ENCODE data around the gene LCORL. TPM values are rescaled to one million over a fixed set of nuclear protein-coding genes. Genes with fewer than 3 reads are reported as not detected.
"Not testable (repeated sequence)": the region's sequence is repeated elsewhere in the genome, so short reads cannot be mapped to it uniquely, and the experiment has no call there.

LCORL gene
- polyA plus RNA-seq, 6 donors from 2014 or later = 8.0 to 20.2 (median 16.7) TPM

GRCh38 chr4:18039113-18039512 lies 17.6 kb upstream of the LCORL start:
- ATAC-seq (ENCODE audit: low read depth in 2 of 2) (no peak), DNase-seq (no peak)
- H3K27me3 Mint-ChIP-seq = peaks cover 13 to 43% (median 27%) of the 10 kb centered on the region in 3 donors
- H3K4me3 Mint-ChIP-seq = no peak overlapping the region
- H3K4me1 Mint-ChIP-seq = no peaks in the 10 kb centered on the region
- H3K36me3 Mint-ChIP-seq = peaks cover 0 to 5% of the 10 kb centered on the region in 2 donors
- no peak overlapping the region for H3K27ac Mint-ChIP-seq
- no peaks in the 10 kb centered on the region for H3K9me3 Mint-ChIP-seq

- H3K4me3 Mint-ChIP-seq; DNase-seq; ATAC-seq (ENCODE audit: low read depth in 2 of 2); H3K9me3 Mint-ChIP-seq; H3K27ac Mint-ChIP-seq; H3K36me3 Mint-ChIP-seq; H3K4me1 Mint-ChIP-seq: not testable (repeated sequence)
- peaks cover 25 to 57% (median 33%) of the 10 kb centered on the region in 3 donors for H3K27me3 Mint-ChIP-seq
Observed at GRCh38 chr4:18036369-18036768, 14.8 kb upstream of the LCORL start.

GRCh38 chr4:18034099-18034498 lies 12.5 kb upstream of the LCORL start:
- ATAC-seq (ENCODE audit: low read depth in 2 of 2) (no peak), DNase-seq (no peak)
- Mint-ChIP-seq H3K36me3 (peaks cover 0 to 10% of the 10 kb centered on the region in 2 donors), H3K9me3 (peaks cover 0 to 5% (median 0%) of the 10 kb centered on the region in 7 donors), H3K27me3 (peaks cover 36 to 57% (median 41%) of the 10 kb centered on the region in 3 donors), H3K4me3 (no peak overlapping the region), H3K27ac (no peak overlapping the region), H3K4me1 (no peaks in the 10 kb centered on the region)

- no peak for ATAC-seq (ENCODE audit: low read depth in 2 of 2)
- Mint-ChIP-seq H3K9me3 (peaks cover 0 to 5% (median 0%) of the 10 kb centered on the region in 7 donors), H3K36me3 (peaks cover 0 to 10% of the 10 kb centered on the region in 2 donors), H3K4me1 (no peaks in the 10 kb centered on the region), H3K27me3 (peaks cover 34 to 52% (median 36%) of the 10 kb centered on the region in 3 donors), H3K4me3 (no peak overlapping the region), H3K27ac (no peak overlapping the region)
- DNase-seq = no peak
Observed at GRCh38 chr4:18033111-18034085, 11.8 kb upstream of the LCORL start.

GRCh38 chr4:18025288-18025687 lies 3.7 kb upstream of the LCORL start:
- ATAC-seq (ENCODE audit: low read depth in 2 of 2) (no peak), DNase-seq (no peak)
- peaks cover 1 to 3% (median 2%) of the 10 kb centered on the region in 3 donors for H3K27me3 Mint-ChIP-seq
- H3K9me3 Mint-ChIP-seq = peaks cover 0 to 1% (median 0%) of the 10 kb centered on the region in 7 donors
- H3K27ac Mint-ChIP-seq = no peak overlapping the region
- H3K4me3 Mint-ChIP-seq = peak overlapping the region in 1 of 8 donors; percentile 2
- H3K36me3 Mint-ChIP-seq = peaks cover 0 to 1% of the 10 kb centered on the region in 2 donors
- H3K4me1 Mint-ChIP-seq = peaks cover 6 to 17% (median 11%) of the 10 kb centered on the region in 3 donors

GRCh38 chr4:18022572-18023050 lies 1.1 kb upstream of the LCORL start:
- Mint-ChIP-seq H3K4me3 (peak overlapping the region; percentile 93 to 99 (median 94)), H3K9me3 (no peaks in the 10 kb centered on the region), H3K27ac (peak overlapping the region; percentile 80 to 97 (median 92)), H3K4me1 (peaks cover 18 to 29% (median 22%) of the 10 kb centered on the region in 3 donors), H3K36me3 (no peaks in the 10 kb centered on the region), H3K27me3 (no peaks in the 10 kb centered on the region)
- no peak for DNase-seq
- ATAC-seq (ENCODE audit: low read depth in 2 of 2) = no peak

GRCh38 chr4:18021470-18021719 lies 160 bp downstream of the LCORL start:
- DNase-seq (no peak), ATAC-seq (ENCODE audit: low read depth in 2 of 2) (no peak)
- peak overlapping the region; percentile 93 to 99 (median 94) for H3K4me3 Mint-ChIP-seq
- H3K4me1 Mint-ChIP-seq = peaks cover 22 to 33% (median 27%) of the 10 kb centered on the region in 3 donors
- no peaks in the 10 kb centered on the region for H3K27me3 Mint-ChIP-seq
- H3K36me3 Mint-ChIP-seq = no peaks in the 10 kb centered on the region
- no peaks in the 10 kb centered on the region for H3K9me3 Mint-ChIP-seq
- H3K27ac Mint-ChIP-seq = peak overlapping the region in 5 of 6 donors; percentile 88 to 97 (median 95)

GRCh38 chr4:18020671-18021469 lies 685 bp downstream of the LCORL start:
- no peaks in the 10 kb centered on the region for H3K9me3 Mint-ChIP-seq
- peak overlapping the region; percentile 83 to 99 (median 95) for H3K27ac Mint-ChIP-seq
- H3K4me1 Mint-ChIP-seq = peaks cover 22 to 33% (median 27%) of the 10 kb centered on the region in 3 donors
- H3K36me3 Mint-ChIP-seq = no peaks in the 10 kb centered on the region
- peak; percentile 39 for DNase-seq
- no peak for ATAC-seq (ENCODE audit: low read depth in 2 of 2)
- no peaks in the 10 kb centered on the region for H3K27me3 Mint-ChIP-seq
- peak overlapping the region; percentile 94 to 99 (median 98) for H3K4me3 Mint-ChIP-seq

GRCh38 chr4:18020145-18020670 lies 1.3 kb downstream of the LCORL start:
- Mint-ChIP-seq H3K4me3 (peak overlapping the region; percentile 91 to 99 (median 96)), H3K27me3 (no peaks in the 10 kb centered on the region), H3K36me3 (no peaks in the 10 kb centered on the region), H3K27ac (peak overlapping the region; percentile 83 to 99 (median 95)), H3K9me3 (no peaks in the 10 kb centered on the region), H3K4me1 (peaks cover 27 to 33% (median 33%) of the 10 kb centered on the region in 3 donors)
- ATAC-seq (ENCODE audit: low read depth in 2 of 2) = no peak
- peak; percentile 4 for DNase-seq

GRCh38 chr4:18014269-18014668 lies 7.3 kb downstream of the LCORL start:
- Mint-ChIP-seq H3K4me3 (no peak overlapping the region), H3K36me3 (no peaks in the 10 kb centered on the region), H3K4me1 (peaks cover 41 to 59% (median 46%) of the 10 kb centered on the region in 3 donors), H3K9me3 (no peaks in the 10 kb centered on the region), H3K27ac (no peak overlapping the region), H3K27me3 (no peaks in the 10 kb centered on the region)
- ATAC-seq (ENCODE audit: low read depth in 2 of 2) (no peak), DNase-seq (no peak)

- Mint-ChIP-seq H3K4me3 (no peak overlapping the region), H3K4me1 (peaks cover 47 to 63% (median 51%) of the 10 kb centered on the region in 3 donors), H3K27me3 (no peaks in the 10 kb centered on the region), H3K27ac (peak overlapping the region in 1 of 6 donors; percentile 0), H3K36me3 (no peaks in the 10 kb centered on the region), H3K9me3 (no peaks in the 10 kb centered on the region)
- ATAC-seq (ENCODE audit: low read depth in 2 of 2) (no peak), DNase-seq (no peak)
Observed at GRCh38 chr4:18012807-18013462, 8.6 kb downstream of the LCORL start.

- no peaks in the 10 kb centered on the region for H3K36me3 Mint-ChIP-seq
- no peaks in the 10 kb centered on the region for H3K27me3 Mint-ChIP-seq
- H3K4me1 Mint-ChIP-seq = peaks cover 47 to 59% (median 51%) of the 10 kb centered on the region in 3 donors
- H3K27ac Mint-ChIP-seq = no peak overlapping the region
- ATAC-seq (ENCODE audit: low read depth in 2 of 2) = no peak
- H3K9me3 Mint-ChIP-seq = no peaks in the 10 kb centered on the region
- DNase-seq = no peak
- no peak overlapping the region for H3K4me3 Mint-ChIP-seq
Observed at GRCh38 chr4:18012134-18012806, 9.3 kb downstream of the LCORL start.
